H9 (cell line): ENCODE data around the gene KANSL1L. TPM values are rescaled to one million over a fixed set of nuclear protein-coding genes. Genes with fewer than 3 reads are reported as not detected.
"Not testable (repeated sequence)": the region's sequence is repeated elsewhere in the genome, so short reads cannot be mapped to it uniquely, and the experiment has no call there.

Experiments used
- DNase-seq: peaks from one replicate; pipeline ENCODE4 v3.0.0-alpha.2; 2017
- H2AFZ ChIP-seq: one replicate; pipeline ENCODE4 v1.6.1; 2013; ENCODE audit warnings: mild to moderate bottlenecking, low read length, control low read depth, moderate library complexity
- H2AK5ac ChIP-seq: 2 replicates; pipeline ENCODE4 v1.6.1; 2013; ENCODE audit warnings: low read length, control low read depth, mixed read lengths; ENCODE audit not compliant: insufficient read length
- H2BK120ac ChIP-seq: one replicate; pipeline ENCODE4 v1.6.1; 2013; ENCODE audit warnings: low read depth, mild to moderate bottlenecking, low read length, control low read depth, inconsistent platforms; ENCODE audit not compliant: poor library complexity, severe bottlenecking
- H2BK12ac ChIP-seq: 2 replicates; pipeline ENCODE4 v1.6.1; 2013; ENCODE audit warnings: low read length, control low read depth, mixed read lengths, low read depth; ENCODE audit not compliant: insufficient read length
- H2BK15ac ChIP-seq: 2 replicates; pipeline ENCODE4 v1.6.1; 2013; ENCODE audit warnings: low read depth, low read length, control low read depth
- H2BK20ac ChIP-seq: one replicate; pipeline ENCODE4 v1.6.1; 2013; ENCODE audit warnings: low read depth, mild to moderate bottlenecking, low read length, control low read depth, inconsistent platforms; ENCODE audit not compliant: poor library complexity, severe bottlenecking
- H2BK5ac ChIP-seq: 2 replicates; pipeline ENCODE4 v1.6.1; 2013; ENCODE audit warnings: low read length, control low read depth, mixed read lengths; ENCODE audit not compliant: insufficient read length
- H3K14ac ChIP-seq: 2 replicates; pipeline ENCODE4 v1.6.1; 2013; ENCODE audit warnings: low read length, control low read depth; ENCODE audit not compliant: insufficient read depth
- H3K18ac ChIP-seq: 2 replicates; pipeline ENCODE4 v1.6.1; 2013; ENCODE audit warnings: low read depth, mild to moderate bottlenecking, mixed read lengths, low read length, control low read depth; ENCODE audit not compliant: insufficient read length
- H3K23ac ChIP-seq: 2 replicates; pipeline ENCODE4 v1.6.1; 2013; ENCODE audit warnings: low read length, control low read depth, mixed read lengths, low read depth; ENCODE audit not compliant: insufficient read length
- H3K23me2 ChIP-seq: 2 replicates; pipeline ENCODE4 v1.6.1; 2013; ENCODE audit warnings: low read depth, mild to moderate bottlenecking, mixed read lengths, low read length, control low read depth; ENCODE audit not compliant: insufficient read length, poor library complexity, severe bottlenecking
- H3K27ac ChIP-seq: 2 replicates; pipeline ENCODE4 v1.5.1; 2013; ENCODE audit warnings: low read length, control low read depth, mixed read lengths, low read depth; ENCODE audit not compliant: insufficient read length
- H3K27me3 ChIP-seq: 2 replicates; pipeline ENCODE4 v1.6.1; 2013; ENCODE audit warnings: low read length, control low read depth, inconsistent platforms; ENCODE audit not compliant: insufficient read depth
- H3K4ac ChIP-seq: 2 replicates; pipeline ENCODE4 v1.6.1; 2013; ENCODE audit warnings: low read depth, mild to moderate bottlenecking, control low read depth, inconsistent platforms, low read length, moderate library complexity
- H3K4me1 ChIP-seq: 2 replicates; pipeline ENCODE4 v1.6.1; 2013; ENCODE audit warnings: low read length, control low read depth, inconsistent platforms; ENCODE audit not compliant: insufficient read depth
- H3K4me2 ChIP-seq: 2 replicates; pipeline ENCODE4 v1.6.1; 2013; ENCODE audit warnings: low read length, control low read depth, mixed read lengths; ENCODE audit not compliant: insufficient read length, insufficient read depth
- H3K56ac ChIP-seq: 2 replicates; pipeline ENCODE4 v1.6.1; 2013; ENCODE audit warnings: low read depth, mild to moderate bottlenecking, mixed read lengths, low read length, control low read depth; ENCODE audit not compliant: insufficient read length
- H3K79me1 ChIP-seq: 2 replicates; pipeline ENCODE4 v1.6.1; 2013; ENCODE audit warnings: low read depth, mild to moderate bottlenecking, moderate library complexity, low read length, control low read depth, inconsistent platforms; ENCODE audit not compliant: insufficient read depth, poor library complexity, severe bottlenecking
- H3K79me2 ChIP-seq: 2 replicates; pipeline ENCODE4 v1.6.1; 2013; ENCODE audit warnings: low read length, control low read depth, inconsistent platforms; ENCODE audit not compliant: insufficient read depth
- H3K9ac ChIP-seq: 2 replicates; pipeline ENCODE4 v1.6.1; 2013; ENCODE audit warnings: low read length, control low read depth, mixed read lengths; ENCODE audit not compliant: insufficient read length; ENCODE audit errors: extremely low read depth
- H3K9me3 ChIP-seq: one replicate; pipeline ENCODE4 v1.6.1; 2013; ENCODE audit warnings: low read depth, low read length, inconsistent platforms; ENCODE audit not compliant: control insufficient read depth
- H3T11ph ChIP-seq: one replicate; pipeline ENCODE4 v1.6.1; 2013; ENCODE audit warnings: mild to moderate bottlenecking, low read length, control low read depth, inconsistent platforms
- H4K20me1 ChIP-seq: one replicate; pipeline ENCODE4 v1.6.1; 2013; ENCODE audit not compliant: control insufficient read depth, insufficient read length, insufficient read depth
- H4K5ac ChIP-seq: 2 replicates; pipeline ENCODE4 v1.6.1; 2013; ENCODE audit warnings: low read depth, mild to moderate bottlenecking, mixed read lengths, low read length, control low read depth; ENCODE audit not compliant: insufficient read length
- H4K8ac ChIP-seq: replicated peaks from 2 replicates; pipeline ENCODE4 v1.6.1; 2013; ENCODE audit warnings: low read length, control low read depth, mixed read lengths, low read depth; ENCODE audit not compliant: insufficient read length
- H4K91ac ChIP-seq: 2 replicates; pipeline ENCODE4 v1.6.1; 2013; ENCODE audit warnings: low read depth, mild to moderate bottlenecking, moderate library complexity, mixed read lengths, low read length, control low read depth; ENCODE audit not compliant: insufficient read length
- H3K27ac Mint-ChIP-seq, 3 experiments: 2 replicates in 2 of 3; 3 replicates in 1 of 3; pipeline ENCODE4 v1.8.0; 2020 to 2021; ENCODE audit warnings: mixed read lengths in 3 of 3, mild to moderate bottlenecking in 1 of 3, moderate library complexity in 1 of 3
- H3K27me3 Mint-ChIP-seq: 2 replicates; pipeline ENCODE4 v1.8.0; 2021; ENCODE audit warnings: low read depth, mild to moderate bottlenecking, moderate library complexity, mixed read lengths
- H3K36me3 Mint-ChIP-seq, 3 experiments: 2 replicates in 2 of 3; 3 replicates in 1 of 3; pipeline ENCODE4 v1.8.0; 2020 to 2021; ENCODE audit warnings: low read depth in 3 of 3, mixed read lengths in 3 of 3; ENCODE audit not compliant: insufficient read depth in 1 of 3
- H3K4me1 Mint-ChIP-seq, 2 experiments: 2 replicates each; pipeline ENCODE4 v1.8.0; 2020; ENCODE audit warnings: mixed read lengths in 2 of 2
- H3K4me3 Mint-ChIP-seq, 2 experiments: 2 replicates in 1 of 2; 3 replicates in 1 of 2; pipeline ENCODE4 v1.8.0; 2020 to 2021; ENCODE audit warnings: mild to moderate bottlenecking in 2 of 2, mixed read lengths in 2 of 2, moderate library complexity in 1 of 2
- H3K9me3 Mint-ChIP-seq, 2 experiments: 2 replicates in 1 of 2; 3 replicates in 1 of 2; pipeline ENCODE4 v1.8.0; 2020; ENCODE audit warnings: mild to moderate bottlenecking in 2 of 2, mixed read lengths in 2 of 2, moderate library complexity in 1 of 2
- CTCF ChIP-seq: fragments of 200-600 bp; sonication (generic); conservative IDR thresholded peaks from 3 replicates; pipeline ENCODE4 v1.8.0; 2021; ENCODE audit warnings: antibody characterized with exemption, mild to moderate bottlenecking
- WGBS: extraction: QIAGEN DNeasy Blood & Tissue Kit; methylation state at CpG from one replicate; pipeline ENCODE4 v1.1.7; 2013; ENCODE audit warnings: missing lambda C conversion rate, low lambda C conversion rate, mixed read lengths; ENCODE audit not compliant: insufficient read length; ENCODE audit errors: extremely low coverage; 5-methylcytosine and 5-hydroxymethylcytosine counted together
- total RNA-seq: library from RNA; stranded (reverse); gene quantifications from 2 replicates; pipeline ENCODE4 v1.2.1, GENCODE V29; 2021

Gene KANSL1L
- total RNA-seq, 1 experiment from 2014 or later = 8.2 TPM

DNA sequence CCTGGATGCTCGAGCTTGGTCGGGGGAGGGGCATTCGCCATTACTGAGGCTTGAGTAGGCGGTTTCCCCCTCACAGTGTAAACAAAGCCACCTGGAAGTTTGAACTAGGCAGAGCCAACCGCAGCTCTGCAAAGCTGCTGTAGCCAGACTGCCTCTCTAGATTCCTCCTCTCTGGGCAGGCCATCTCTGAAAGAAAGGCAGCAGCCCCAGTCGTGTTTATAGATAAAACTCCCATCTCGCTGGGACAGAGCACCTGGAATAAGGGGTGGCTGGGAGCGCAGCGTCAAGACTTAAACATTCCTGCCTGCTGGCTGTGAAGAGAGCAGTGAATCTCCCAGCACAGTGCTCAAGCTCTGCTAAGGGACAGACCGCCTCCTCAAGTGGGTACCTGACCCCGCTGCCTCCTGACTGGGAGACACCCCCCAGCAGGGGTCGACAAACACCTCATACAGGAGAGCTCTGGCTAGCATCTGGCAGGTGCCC lies 10.4 kb upstream of the KANSL1L start:
- Mint-ChIP-seq H3K4me3 (peak overlapping the region; percentile 39 to 54; a peak in 4 of 5 replicates), H3K27ac (peak overlapping the region; percentile 92 to 99 (median 96)), H3K36me3 (peaks cover 33 to 50% (median 42%) of the 10 kb centered on the region in 3 experiments), H3K4me1 (peaks cover 36 to 45% of the 10 kb centered on the region in 2 experiments), H3K9me3 (peaks cover 44 to 52% of the 10 kb centered on the region in 2 experiments)
- peak; percentile 27; the same call in 2 of the 3 replicates for TF ChIP-seq CTCF
- H3K18ac ChIP-seq = peak overlapping the region; percentile 53
- peak; percentile 75 for DNase-seq
- H3K23me2 ChIP-seq, H3K4ac ChIP-seq, H3K27me3 Mint-ChIP-seq, H4K91ac ChIP-seq, H3K79me1 ChIP-seq, H3T11ph ChIP-seq, H4K5ac ChIP-seq, H2BK15ac ChIP-seq, H3K23ac ChIP-seq, H2BK5ac ChIP-seq, H3K4me1 ChIP-seq, H2BK20ac ChIP-seq, H3K9ac ChIP-seq, H2AK5ac ChIP-seq, H2AFZ ChIP-seq, H4K8ac ChIP-seq, H4K20me1 ChIP-seq, H2BK120ac ChIP-seq, H3K79me2 ChIP-seq, H3K27ac ChIP-seq, H3K56ac ChIP-seq, H3K4me2 ChIP-seq, H3K27me3 ChIP-seq, H3K9me3 ChIP-seq: not testable (repeated sequence)
- H3K14ac ChIP-seq = peak overlapping the region; percentile 71
- peak overlapping the region; percentile 29 for H2BK12ac ChIP-seq
- no CpG with 5 or more reads among the region's 12 CpGs for WGBS

- H2AFZ ChIP-seq, H3K4me2 ChIP-seq: not testable (repeated sequence)
- peak overlapping the region; percentile 39 to 54; a peak in 4 of 5 replicates for H3K4me3 Mint-ChIP-seq
Observed at GRCh38 chr2:210181033-210181605, 9.9 kb upstream of the KANSL1L start.

More at GRCh38 chr2:210181033-210181605, 9.9 kb upstream of the KANSL1L start:
- H3K56ac ChIP-seq, H4K8ac ChIP-seq, H2BK20ac ChIP-seq, H2BK120ac ChIP-seq, H2BK15ac ChIP-seq, H3T11ph ChIP-seq, H2BK5ac ChIP-seq, H2AK5ac ChIP-seq, H3K23ac ChIP-seq, H3K9ac ChIP-seq, H3K79me1 ChIP-seq, H3K27me3 Mint-ChIP-seq, H4K5ac ChIP-seq, H3K23me2 ChIP-seq, H3K4me1 ChIP-seq, DNase-seq, H3K27me3 ChIP-seq, H3K27ac ChIP-seq, H3K79me2 ChIP-seq, H3K9me3 ChIP-seq, H4K91ac ChIP-seq, H3K4ac ChIP-seq, H4K20me1 ChIP-seq: not testable (repeated sequence)
- Histone ChIP-seq H2BK12ac (peak overlapping the region; percentile 50), H3K14ac (peak overlapping the region; percentile 84; the same call in 1 of the 2 replicates), H3K18ac (peak overlapping the region; percentile 79)
- no CpG with 5 or more reads among the region's 3 CpGs for WGBS
- Mint-ChIP-seq H3K36me3 (peaks cover 27 to 45% (median 37%) of the 10 kb centered on the region in 3 experiments), H3K27ac (peak overlapping the region; percentile 92 to 99 (median 96)), H3K9me3 (peaks cover 39 to 46% of the 10 kb centered on the region in 2 experiments), H3K4me1 (peaks cover 36 to 45% of the 10 kb centered on the region in 2 experiments)
